ENCODE data around the gene SSTR3.

SSTR3 gene

DNA sequence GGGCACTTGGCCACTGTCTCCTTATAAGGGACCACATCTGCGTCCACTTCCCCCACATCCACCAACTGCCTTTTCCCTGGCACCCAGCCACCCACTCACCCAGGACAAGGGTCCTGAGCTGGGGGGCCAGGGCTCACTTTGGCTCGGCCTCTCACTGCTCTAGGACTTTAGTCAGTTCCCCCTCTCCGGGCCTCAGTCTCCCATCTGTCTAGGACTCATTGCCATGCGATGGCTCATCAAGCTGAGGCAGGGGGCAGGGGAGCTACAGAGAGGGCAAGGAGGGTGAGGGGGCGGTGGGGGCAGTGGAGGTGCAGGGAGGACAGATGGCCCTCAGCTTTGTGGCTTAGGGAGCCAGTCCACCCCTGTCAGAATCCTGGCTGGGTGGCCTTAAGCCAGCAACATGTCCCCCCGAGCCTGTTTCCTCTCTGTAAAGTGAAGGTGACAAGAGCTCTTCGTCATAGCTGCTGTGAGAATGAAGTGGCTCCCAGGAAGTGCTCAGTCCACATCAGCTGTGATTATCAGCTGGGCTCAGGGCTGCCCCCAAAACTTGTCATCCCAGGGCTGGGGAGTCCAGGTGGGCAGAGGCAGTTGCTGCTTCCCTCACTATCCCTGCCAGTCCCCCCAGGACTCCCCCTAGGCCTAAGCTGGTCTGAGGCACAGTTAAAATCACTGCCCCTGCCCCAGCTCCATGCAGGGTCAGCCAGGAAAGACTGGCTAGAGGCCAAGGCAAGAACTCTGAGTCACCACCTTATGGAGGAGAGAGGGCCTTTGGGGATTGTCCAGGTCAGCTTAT lies 16.9 kb upstream of the SSTR3 start:
- no peak for DNase-seq (ENCODE audit: low read depth in 2 of 2)

DNA sequence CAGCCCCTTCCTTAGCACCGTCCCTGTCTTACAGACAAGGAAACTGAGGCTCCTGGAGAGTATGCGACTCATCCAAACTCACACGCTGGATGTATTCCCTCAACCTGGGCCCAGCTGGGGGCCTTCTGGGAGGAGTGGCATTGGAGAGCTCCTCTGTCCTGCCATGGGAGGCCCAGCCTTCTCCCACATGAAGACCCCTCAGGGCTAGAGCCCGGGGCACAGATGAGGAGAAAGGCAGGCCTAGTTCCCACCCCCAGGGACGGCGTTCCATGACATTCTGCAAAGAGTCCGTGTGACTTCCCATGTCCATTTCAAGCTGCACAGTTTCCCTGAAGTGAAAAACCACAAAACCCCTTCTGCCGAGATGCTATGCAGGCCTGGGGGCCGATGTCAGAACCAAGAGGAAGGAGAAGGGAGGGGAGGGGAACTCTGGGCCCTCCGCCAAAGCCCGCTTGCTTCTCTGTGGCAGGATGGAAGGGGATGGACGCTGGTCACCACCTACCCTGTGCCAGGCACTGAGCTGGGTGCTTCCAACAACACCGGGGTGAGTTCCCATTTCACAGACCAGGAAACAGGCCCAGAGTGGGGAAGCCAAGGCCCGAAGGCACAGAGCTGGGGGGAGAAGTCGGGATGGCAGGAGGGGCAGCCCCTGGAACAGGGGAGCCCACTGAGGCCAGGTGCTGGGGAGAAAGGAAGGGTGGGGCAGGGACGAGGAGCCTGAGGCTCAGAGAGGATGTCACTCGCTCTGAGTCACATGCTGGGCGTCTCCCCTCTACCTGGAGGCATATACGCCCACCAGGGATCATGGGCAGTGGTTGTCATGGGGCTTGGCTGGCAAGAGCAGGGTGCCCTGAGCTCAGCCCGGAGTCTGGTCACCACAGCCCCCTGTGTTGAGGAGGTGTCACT lies 16.1 kb upstream of the SSTR3 start:
- DNase-seq (ENCODE audit: low read depth in 2 of 2), result no peak

DNA sequence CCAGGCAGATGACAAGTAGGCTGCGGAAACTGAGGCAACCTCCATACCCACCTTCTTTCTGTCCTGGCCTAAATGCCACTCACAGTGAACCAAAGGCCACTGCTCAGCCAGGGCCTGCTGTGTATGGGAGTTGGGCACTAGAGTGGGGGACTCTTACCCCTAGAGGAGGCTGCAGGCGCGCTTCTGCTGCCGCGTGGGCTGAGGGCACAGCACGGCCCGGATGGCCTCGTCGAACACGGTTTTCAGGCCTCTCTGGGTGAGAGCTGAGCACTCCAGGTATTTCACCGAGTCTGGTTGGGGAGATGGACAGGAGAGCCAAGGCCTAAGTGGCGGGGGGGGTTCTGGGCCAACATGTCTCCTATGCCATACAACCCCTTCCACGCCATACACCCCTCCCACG lies 14.2 kb upstream of the SSTR3 start:
- no peak for DNase-seq (ENCODE audit: low read depth in 2 of 2)

DNA sequence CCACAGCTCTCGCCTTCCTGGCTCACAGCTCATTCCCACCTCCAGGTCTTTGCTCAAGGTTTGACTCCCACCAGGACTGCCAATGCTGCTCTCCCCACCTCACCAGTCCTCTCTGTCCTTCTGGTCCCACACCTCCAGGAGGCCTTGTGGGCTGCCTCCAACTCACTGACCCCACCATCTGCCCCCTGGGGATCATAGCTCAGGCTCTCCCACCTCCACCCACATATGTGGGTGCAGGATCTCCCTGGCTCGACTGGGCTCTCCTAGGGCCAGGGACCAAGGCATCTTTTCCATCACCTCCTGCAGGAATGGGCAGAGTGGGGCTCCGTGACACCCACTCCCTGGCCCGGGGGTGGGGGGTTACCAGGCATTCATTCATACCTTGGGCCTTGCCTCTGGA lies 13.8 kb upstream of the SSTR3 start:
- DNase-seq (ENCODE audit: low read depth in 2 of 2), result no peak

DNA sequence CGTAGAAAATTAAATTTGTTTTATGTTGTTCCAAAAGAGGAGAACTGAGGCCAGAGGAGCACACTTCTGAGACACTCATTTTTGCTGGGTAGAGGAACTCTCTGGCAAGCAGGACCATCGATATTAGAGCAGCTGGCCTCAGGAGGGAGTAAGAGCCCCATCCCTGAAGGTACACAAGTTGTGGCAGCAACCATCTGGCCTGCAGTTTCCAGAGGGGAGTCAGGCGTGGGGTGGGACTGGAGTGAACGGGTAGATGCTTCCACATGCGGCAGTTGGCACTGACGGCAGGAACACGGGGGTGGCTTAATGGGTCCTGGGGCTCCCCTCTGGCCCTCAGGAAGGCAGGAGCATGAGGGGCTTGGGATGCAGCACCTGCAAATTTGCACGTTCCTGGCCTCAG lies 13.2 kb upstream of the SSTR3 start:
- DNase-seq (ENCODE audit: low read depth in 2 of 2), result no peak

DNA sequence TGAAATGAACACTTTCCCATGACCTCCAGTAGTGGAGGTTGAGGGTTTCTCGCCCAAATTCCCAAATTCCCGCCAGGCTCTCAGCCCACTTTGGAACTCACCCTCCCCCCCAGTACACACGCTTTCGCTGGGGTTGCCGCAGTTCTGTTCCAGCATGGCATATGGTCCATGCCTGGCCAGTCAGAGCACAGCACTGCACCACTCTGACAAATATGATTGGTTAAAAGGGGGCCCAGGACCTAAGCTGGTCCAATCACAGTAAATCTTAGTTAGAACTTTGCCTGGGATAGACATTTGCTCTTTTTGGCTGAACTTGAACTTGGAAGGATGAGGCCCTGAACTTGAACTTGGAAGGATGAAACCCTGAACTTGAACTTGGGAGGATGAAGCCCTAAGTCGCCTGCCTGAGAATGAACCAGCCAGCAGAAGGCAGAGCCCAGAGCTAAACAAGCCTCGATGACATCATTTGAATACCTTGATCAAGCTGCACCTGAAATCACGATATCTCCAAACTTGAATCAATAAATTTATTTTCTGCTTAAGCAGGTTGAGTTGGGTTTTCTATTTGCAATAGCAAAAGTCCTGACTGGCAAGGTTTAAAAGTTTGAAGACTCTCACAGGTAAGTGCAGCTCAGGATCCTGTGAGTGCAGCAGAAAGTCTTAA lies 12.6 kb upstream of the SSTR3 start:
- DNase-seq (ENCODE audit: low read depth in 2 of 2), result no peak

DNA sequence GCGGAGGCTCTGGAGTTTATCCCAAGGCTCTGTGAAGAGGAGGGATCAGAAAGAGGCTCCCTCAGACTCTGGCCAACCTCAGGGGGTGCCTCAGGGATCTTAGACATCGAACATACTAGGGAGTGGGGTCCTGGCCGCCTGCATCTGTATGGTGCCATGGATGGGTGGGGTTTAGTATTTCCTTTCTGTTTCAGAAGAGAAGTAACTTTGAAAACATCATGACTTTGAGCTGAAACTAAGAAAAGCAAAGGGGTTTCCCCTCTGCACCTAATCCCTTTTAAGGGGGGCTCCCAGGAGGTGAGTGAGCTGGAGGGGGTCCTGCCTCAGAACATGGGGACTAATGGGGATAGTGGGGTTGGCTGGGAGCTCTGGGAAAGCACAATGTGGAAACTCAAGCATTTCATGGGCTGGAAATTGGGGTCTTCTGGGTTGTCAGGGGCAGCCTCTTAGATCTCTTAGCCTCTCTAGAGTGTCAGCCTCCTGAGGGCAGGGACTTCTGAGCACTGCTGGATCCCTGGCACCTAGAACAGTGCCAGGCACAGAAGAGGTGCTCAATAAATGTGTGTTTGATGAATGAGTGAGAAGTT lies 11.8 kb upstream of the SSTR3 start:
- DNase-seq (ENCODE audit: low read depth in 2 of 2), result no peak

DNA sequence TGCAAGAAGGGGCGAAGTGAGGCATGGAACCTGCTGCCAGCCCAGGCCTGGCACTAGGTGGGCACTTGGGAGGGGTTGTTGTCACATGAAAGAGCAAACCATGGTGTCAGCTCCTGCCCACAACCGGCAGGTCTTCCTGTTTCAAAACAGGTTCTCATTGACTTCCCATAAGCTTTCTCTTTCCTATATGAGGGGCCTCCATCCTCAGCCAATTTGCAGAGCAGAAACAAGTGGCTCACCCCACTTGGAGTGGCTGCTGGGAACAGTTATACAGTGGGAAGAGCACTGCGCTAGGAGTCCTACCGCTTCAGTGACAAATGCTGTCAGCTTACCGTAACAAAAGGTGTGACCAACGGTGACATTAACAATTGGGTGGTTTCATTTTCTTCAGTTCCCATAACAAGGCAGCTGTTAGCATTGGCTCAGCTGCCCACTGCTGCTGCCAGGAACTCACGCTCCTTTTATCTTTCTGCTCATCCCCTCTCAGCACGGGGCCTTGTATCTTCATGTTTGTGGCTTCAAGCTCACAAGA lies 10.2 kb upstream of the SSTR3 start:
- DNase-seq (ENCODE audit: low read depth in 2 of 2), result no peak

DNA sequence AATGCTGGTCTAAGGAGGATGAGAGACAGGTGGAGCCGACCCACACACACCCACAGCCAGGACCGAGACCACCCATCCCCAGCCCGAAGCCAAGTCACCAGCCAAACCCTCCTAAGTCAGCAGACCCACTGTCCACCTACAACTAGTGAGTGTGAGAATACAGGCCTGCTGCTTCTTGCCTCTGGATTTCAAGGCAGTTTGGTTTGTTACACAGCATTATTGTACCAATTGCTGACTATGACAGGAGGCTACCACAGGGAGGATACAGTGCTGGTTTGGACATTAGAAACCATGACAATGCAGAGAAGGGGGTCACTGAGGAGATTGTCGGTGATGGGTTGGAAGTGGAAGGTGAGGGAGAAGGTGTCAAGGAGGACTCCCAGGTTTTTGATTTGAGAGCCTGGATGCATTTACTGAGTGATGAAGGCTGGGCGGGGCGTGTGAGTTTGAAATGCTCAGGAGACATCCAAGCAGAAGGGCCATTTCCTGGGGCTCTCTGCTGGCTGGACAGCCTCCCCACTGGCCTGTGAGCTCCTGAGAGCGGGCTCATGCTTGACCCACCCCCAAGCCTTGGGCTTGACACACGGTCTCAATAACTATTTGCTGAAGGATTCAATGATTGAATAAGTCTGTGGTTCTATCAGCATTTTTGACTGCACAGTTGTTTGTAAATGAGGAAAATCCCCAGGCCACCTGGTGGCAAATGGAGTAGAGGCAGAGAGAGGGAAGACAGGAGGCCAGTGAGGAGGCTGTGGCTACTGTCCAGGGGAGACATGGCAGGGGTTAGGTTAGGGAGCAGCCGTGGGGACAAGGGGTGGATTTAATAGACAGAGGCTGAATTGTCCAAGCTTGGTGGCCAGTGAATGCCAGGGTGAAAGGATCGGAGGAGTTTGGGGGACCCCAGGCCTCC lies 9.4 kb upstream of the SSTR3 start:
- no peak for DNase-seq (ENCODE audit: low read depth in 2 of 2)

DNA sequence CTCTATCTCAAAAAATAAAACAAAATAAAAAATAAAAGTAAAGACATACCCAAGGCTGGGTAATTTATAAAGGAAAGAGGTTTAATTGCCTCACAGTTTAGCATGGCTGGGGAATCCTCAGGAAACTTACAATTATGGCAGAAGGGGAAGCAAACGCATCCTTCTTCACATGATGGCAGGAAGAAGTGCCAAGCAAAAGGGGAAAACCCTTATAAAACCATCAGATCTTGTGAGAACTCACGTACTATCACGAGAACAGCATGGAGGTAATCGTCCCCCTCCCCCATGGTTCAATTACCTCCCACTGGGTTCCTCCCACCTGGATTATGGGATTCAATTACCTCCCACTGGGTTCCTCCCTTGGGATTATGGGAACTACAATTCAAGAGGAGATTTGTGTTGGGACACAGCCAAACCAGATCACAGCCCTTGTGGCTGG lies 8.3 kb upstream of the SSTR3 start:
- DNase-seq (ENCODE audit: low read depth in 2 of 2), result no peak

DNA sequence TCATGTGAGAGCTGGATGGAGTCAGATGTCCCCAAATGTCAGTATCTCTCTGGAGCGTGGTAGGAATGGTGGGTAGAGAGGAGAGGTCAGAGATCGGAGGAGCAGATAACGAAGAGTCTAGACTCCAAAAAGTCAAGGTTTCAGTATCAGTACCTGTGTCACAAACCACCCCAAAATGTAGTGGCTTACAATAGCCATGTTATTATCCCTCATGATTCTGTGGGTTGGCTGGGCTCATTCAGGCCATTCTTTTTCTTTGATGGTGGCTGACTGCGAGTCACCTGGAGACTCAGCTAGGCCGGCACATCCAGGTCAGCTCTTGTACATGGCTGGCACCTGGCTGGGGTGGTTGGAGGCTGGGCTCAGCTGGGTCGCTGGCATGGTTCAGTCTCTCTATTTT lies 7.3 kb upstream of the SSTR3 start:
- no peak for DNase-seq (ENCODE audit: low read depth in 2 of 2)

DNA sequence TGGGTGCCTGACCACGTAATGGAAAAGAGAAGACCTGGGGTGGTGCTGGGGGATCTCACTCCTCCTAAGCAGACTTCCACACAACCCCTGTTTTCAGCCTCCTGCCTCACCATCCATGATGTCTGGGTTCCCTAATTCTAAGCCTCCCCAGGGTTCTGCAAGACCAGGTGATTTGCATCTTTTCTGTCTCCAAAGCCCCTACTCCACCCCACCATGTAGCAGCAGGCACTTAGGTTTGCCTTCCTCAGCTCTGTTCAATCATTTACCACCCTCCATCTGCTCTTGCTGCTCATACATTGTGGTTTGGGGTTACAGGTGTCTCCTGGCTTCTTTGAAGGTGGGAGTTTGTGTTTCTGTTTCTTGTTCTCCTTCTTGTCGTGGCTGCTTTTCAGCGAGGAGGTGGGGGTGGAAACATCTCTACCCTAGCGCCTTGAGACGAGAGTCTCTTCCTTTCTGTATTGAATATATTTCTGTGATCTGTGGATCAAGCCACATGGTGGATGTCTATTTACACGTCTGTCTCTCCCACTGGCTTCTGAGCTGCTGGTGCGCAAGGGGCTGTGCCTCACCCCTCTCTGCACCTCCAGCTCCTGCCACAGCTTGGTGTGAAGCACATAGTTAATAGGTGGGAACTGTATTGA lies 6.6 kb upstream of the SSTR3 start:
- DNase-seq (ENCODE audit: low read depth in 2 of 2), result no peak

DNA sequence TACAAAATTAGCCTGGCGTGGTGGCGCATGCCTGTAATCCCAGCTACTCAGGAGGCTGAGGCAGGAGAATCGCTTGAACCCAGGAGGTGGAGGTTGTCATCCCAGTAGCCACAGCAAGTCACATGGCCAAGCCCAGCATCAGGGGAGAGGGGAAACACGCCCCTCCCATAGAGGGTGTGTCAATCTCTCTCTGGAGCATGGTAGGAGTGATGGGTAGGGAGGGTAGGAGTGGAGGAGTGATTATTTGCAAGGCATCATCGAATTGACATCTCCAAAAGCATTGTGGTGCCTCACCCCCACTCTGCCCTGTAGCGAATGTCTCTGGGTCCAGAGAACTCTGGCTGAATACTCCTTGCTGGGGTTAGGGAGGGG lies 6.1 kb upstream of the SSTR3 start:
- no peak for DNase-seq (ENCODE audit: low read depth in 2 of 2)

DNA sequence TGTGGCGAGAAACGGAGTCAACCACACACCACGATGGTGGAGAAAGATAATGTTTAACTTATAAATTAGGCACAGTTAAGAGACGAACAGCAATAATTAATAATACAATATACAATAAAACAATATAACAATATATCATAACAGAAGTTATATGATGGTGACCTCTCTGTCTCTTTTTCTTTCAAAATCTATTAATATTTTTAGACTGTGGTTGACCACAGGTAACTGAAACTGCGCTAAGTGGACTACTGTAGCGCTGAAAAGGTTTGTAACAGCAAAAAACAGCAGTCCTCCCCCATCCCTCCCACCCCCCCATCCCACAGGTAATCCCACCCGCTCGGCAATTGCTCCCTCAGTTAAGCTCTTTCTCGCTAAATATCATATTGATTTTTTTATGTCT lies 3.6 kb upstream of the SSTR3 start:
- no peak for DNase-seq (ENCODE audit: low read depth in 2 of 2)

DNA sequence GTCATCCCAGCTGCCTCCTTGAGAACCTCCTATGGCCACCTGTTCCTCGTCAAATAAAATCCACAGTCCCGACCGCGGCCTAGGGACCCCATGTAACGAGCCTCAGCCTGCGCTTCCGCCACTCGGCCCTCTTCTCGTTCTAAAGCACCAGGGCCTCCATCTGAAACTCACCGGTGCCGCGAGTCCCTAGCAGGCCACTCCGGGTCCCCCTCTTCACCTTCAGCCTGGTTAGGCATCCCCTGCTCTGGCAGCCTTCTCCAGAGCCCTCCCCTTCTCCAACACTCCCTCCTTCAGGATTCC lies 2.4 kb upstream of the SSTR3 start:
- DNase-seq (ENCODE audit: low read depth in 2 of 2), result no peak

DNA sequence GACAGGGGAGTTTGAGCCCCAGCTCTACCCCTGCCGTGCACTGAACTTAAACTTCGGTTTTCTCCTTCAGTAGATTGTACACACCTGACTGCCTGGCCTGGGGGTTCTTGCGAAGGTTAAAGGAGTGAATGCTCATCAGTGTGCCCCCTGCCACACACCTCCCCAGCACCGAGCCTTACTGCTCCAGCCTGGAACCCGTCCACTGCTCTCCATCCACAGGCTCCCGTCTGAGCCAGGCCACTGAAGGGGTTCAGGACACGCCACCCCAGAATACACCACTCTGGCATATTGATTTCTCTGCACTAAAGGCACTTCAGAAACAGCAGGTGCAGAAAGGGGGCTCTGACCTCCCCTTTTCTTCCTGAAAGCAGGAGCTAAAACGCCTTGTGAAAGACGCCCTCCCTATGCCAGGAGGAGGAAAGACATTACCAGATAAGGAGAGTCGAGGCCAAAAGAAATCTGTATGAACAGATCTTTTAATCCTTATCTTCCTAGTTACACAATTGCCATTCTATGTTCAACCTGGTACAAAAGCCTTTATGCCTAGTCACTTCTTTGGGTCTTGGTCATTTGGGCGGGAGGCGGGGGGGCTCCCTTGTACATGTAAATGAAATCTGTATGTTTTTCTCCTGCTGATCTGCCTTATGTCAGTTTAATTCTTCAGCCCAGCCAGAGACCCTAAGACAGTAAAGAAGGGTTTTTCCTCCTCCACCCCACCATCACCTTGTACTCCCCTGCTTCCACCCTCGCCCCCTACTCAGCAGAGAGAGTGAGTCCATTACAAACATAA lies 1.9 kb upstream of the SSTR3 start:
- no peak for DNase-seq (ENCODE audit: low read depth in 2 of 2)

DNA sequence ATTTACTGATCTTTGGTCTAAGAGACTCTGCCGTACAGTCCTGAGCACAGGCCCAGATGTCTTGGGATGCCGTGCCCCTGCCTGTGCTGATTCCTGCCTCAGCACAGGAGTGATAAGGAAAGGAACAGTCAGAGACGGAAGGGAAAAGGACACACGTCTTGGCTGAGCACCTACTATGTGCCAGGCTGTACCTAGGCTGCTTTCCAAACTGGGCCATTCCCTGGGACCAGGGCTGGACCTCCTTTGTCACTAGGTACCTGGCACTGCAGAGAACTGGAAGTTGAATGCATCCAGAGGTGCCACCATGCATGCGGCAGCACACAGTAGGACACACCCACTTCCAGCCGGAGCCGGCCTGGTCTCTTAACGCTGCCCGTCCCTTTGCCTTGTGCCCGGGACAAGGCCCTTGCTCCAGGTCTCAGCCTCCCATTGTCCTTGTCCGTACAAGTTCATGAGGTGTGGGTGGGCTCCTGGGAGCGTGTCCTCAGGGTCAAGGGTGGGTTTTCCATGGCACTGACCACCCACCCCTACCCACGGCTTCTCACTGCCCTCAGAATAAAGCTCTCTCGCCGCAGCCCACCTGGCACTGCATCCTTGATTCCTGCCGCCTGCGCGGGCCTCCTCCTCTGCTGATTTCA lies 1.1 kb upstream of the SSTR3 start:
- no peak for DNase-seq (ENCODE audit: low read depth in 2 of 2)

DNA sequence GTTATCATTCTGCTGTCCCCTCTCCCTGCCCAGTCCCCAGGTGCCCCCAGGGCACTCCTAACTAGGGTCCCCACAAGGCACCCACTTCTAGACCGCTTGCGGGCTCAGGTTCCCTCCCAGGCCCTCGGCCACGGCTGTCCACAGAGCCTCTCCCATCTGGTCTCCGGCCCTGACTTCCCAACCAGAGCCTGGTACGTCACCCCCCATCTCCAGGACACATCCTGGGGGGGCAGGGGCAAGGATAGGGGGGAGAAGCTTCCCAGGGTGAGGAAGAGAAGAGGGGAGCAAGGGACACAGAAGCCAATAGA lies 457 bp downstream of the SSTR3 start:
- DNase-seq (ENCODE audit: low read depth in 2 of 2), result no peak

DNA sequence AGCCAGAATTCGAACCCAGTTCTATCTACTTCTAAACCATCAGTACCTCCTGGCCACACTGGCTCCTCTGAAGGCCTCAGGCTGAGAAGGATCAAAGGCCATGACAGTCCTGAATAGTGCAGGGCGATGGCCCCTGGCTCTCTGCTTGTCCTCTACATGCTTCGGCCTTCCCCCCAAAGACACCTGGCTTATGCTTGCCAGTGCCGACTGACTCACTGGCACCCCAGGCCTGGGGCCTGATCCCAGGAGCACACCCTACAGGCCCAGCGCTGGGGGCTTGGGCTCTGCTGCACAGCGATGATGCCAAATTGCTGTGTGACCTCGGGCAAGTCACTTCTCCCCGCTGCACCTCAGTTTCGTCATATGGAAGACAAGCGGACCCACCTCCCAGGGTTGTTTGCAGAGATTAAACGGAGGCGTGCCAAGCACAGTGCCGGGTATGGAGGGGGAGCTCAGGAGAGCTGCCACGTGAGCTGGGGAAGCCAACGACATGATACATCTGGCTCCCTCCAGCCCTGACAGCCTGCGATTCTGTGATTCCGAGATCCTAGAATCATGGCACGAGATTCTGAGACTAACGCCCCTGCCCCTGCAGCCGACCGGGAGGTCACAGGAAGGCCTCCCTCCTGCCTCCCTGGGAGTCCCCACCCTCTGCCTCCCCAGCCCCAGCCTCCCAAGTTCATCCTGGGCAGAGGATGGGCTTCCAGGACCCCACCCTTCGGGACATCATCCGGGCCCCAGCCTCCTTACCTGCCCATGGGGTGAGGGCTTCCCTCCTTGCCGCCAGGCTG lies 1.0 kb downstream of the SSTR3 start:
- no peak for DNase-seq (ENCODE audit: low read depth in 2 of 2)
